Uterus (tissue), 4 donors: Measurements from ENCODE around the gene VPS72. TPM values are rescaled to one million over a fixed set of nuclear protein-coding genes. Genes with fewer than 3 reads are reported as not detected.

ENCODE experiments used
- DNase-seq, 2 donors: peaks; one replicate each; pipeline ENCODE4 v3.0.0-alpha.2; 2019 to 2020
- H3K27ac ChIP-seq, 2 donors: fragments of 200-600 bp; sonication (generic); 1 replicate in 1 of 2; 2 replicates in 1 of 2; pipeline ENCODE4 v1.5.1; 2016 to 2018
- H3K27me3 ChIP-seq, 2 donors: fragments of 200-600 bp; sonication (generic); one replicate each; pipeline ENCODE4 v1.5.1; 2018 to 2019; ENCODE audit warnings: control low read depth in 1 of 2
- H3K36me3 ChIP-seq, 2 donors: fragments of 200-600 bp; sonication (generic); one replicate each; pipeline ENCODE4 v1.5.1; 2019; ENCODE audit warnings: control low read depth in 1 of 2
- H3K4me1 ChIP-seq, 2 donors: fragments of 200-600 bp; sonication (generic); one replicate each; pipeline ENCODE4 v1.5.1; 2018 to 2019; ENCODE audit warnings: control low read depth in 1 of 2
- H3K4me3 ChIP-seq, 2 donors: fragments of 200-600 bp; sonication (generic); 1 replicate in 1 of 2; 2 replicates in 1 of 2; pipeline ENCODE4 v1.5.1; 2018 to 2019; ENCODE audit warnings: mild to moderate bottlenecking in 1 of 2
- H3K9me3 ChIP-seq, 2 donors: fragments of 200-600 bp; sonication (generic); one replicate each; pipeline ENCODE4 v1.5.1; 2019; ENCODE audit warnings: control low read depth in 1 of 2
- CTCF ChIP-seq, 4 experiments: fragments of 200-600 bp in 2 of 4; fragments of 450-650 bp in 2 of 4; sonication (generic) in 2 of 4; IDR thresholded peaks; one replicate each; pipeline ENCODE4 v1.5.1; 2016 to 2019; ENCODE audit warnings: antibody characterized with exemption in 4 of 4, mild to moderate bottlenecking in 2 of 4, moderate library complexity in 1 of 4
- POLR2A ChIP-seq, 2 donors: fragments of 450-650 bp; IDR thresholded peaks; one replicate each; pipeline ENCODE4 v1.6.1; 2016; ENCODE audit warnings: antibody characterized with exemption in 2 of 2, mild to moderate bottlenecking in 1 of 2, moderate library complexity in 1 of 2
- intact Hi-C: fragments of 100-400 bp; cut with DNase I; formaldehyde crosslinking; loops from one replicate; pipeline ENCODE4 v1.15.1; 2023; ENCODE audit warnings: low total_unique reads
- total RNA-seq, 4 donors: library from RNA; depleted of rRNA in 3 of 4; stranded (reverse); fragments of >200 nt in 3 of 4; gene quantifications; one replicate each; pipeline versions ENCODE4 v1.1.0 to v1.2.4, GENCODE V29; 2014 to 2023
- donor health status: DM: yes; HTN: yes; CAD: no.

The VPS72 gene
- total RNA-seq, 4 donors from 2014 or later, result 22.3 to 53.5 (median 32.7) TPM

DNA sequence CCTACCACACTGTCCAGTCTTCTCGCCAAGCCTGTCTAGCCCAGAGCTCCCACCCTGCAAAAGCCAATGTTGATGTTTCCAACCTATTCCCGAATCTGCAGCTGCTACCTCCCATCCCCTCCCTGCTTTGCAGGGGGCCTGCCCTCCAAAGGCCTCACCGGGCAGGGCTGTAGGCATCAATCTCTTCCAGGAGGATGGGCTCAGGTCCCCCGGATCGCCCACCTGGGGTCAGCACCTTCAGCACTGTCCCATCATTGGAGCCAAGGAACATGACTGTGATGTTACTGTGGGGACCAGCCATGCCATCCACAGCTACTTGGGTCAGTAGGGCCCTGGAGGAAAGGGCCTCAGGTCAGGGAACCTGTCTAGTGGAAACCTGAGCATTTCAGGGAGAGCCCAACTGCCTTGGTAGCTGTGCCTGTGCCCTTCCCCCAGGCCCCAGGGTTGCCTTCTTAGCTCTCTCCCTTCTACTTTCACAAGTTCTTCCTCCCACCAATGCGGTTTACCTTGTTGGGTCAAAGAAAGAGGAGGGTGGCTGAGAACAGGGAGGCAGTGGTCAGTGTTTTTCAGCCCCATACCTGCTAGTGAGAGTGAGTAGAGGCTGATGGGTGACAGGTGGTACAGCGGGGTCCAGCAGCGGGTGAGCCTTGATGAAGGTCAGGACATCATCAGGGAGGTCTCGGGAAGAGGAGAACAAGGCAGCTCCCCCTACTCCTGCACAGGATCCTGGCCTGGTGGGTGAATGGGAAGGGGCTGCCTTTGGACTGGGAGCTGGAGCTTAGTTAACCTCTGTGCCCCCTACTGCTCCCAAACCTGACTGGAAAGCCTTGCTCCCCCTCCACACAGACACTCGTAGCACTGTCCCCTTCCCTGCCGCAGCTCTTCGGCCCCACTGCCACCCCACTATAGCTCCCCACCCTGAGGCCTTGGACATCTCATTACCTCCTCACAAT, 54.3 kb downstream of the VPS72 start:
- no peak overlapping the region for H3K27ac ChIP-seq
- no peaks in the 10 kb centered on the region for H3K27me3 ChIP-seq
- peaks cover 0 to 6% of the 10 kb centered on the region in 2 donors for H3K4me1 ChIP-seq
- TF ChIP-seq POLR2A (IDR thresholded peaks at IDR 0.05) (no peak), CTCF (IDR thresholded peaks at IDR 0.05) (no peak)
- no peak overlapping the region for H3K4me3 ChIP-seq
- intact Hi-C loops, result no loop called here
- DNase-seq, result no peak
- H3K9me3 ChIP-seq, result no peaks in the 10 kb centered on the region
- H3K36me3 ChIP-seq, result no peaks in the 10 kb centered on the region

GRCh38 chr1:151134991-151135390, 55.0 kb downstream of the VPS72 start:
- intact Hi-C loops, result no loop called here
- no peaks in the 10 kb centered on the region for H3K36me3 ChIP-seq

DNA sequence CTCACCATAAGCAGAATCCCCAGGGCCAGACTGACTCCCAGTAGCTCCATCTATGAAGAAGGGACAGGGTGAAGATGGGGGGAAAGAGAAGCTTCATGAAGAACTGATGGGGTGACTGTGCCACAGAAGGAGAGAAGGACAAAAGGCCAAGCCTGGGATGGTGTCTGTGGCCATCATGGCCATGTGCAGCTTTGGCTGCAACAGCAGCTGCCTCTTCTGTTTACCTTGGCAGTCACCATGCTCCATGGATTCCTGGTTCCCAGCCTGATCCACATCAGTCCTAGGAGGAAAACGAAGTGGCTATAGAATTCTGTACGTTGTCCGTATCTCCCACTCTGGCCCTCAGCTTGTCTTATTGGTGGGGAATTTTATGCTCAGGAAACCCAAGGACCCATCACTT, 55.6 kb downstream of the VPS72 start:
- Histone ChIP-seq H3K27ac (no peak overlapping the region), H3K9me3 (no peaks in the 10 kb centered on the region), H3K36me3 (no peaks in the 10 kb centered on the region), H3K4me3 (no peak overlapping the region), H3K4me1 (peaks cover 0 to 6% of the 10 kb centered on the region in 2 donors), H3K27me3 (no peaks in the 10 kb centered on the region)
- no peak for TF ChIP-seq POLR2A (IDR thresholded peaks at IDR 0.05)
- no peak for TF ChIP-seq CTCF (IDR thresholded peaks at IDR 0.05)
- no peak for DNase-seq
- intact Hi-C loops, result no loop called here

More at GRCh38 chr1:151134991-151135390, 55.0 kb downstream of the VPS72 start:
- Histone ChIP-seq H3K4me3 (no peak overlapping the region), H3K4me1 (peaks cover 0 to 6% of the 10 kb centered on the region in 2 donors), H3K27ac (no peak overlapping the region), H3K9me3 (no peaks in the 10 kb centered on the region), H3K27me3 (no peaks in the 10 kb centered on the region)
- no peak for DNase-seq
- TF ChIP-seq POLR2A (IDR thresholded peaks at IDR 0.05), result no peak
- TF ChIP-seq CTCF (IDR thresholded peaks at IDR 0.05), result no peak

GRCh38 chr1:151133018-151133806, 56.8 kb downstream of the VPS72 start:
- Histone ChIP-seq H3K27ac (peak overlapping the region; percentile 77 to 94), H3K36me3 (no peaks in the 10 kb centered on the region), H3K4me1 (peaks cover 0 to 6% of the 10 kb centered on the region in 2 donors), H3K4me3 (peak overlapping the region in 1 of 2 donors; percentile 38), H3K9me3 (no peaks in the 10 kb centered on the region), H3K27me3 (no peaks in the 10 kb centered on the region)
- intact Hi-C loops, result no loop called here
- peak; percentile 78 to 80 for DNase-seq
- TF ChIP-seq CTCF (IDR thresholded peaks at IDR 0.05), result peak in 2 of 4 experiments; percentile 1 to 19
- peak in 1 of 2 donors; percentile 22 for TF ChIP-seq POLR2A (IDR thresholded peaks at IDR 0.05)
